ENCODE measurements around the gene SLC5A11.

DNA sequence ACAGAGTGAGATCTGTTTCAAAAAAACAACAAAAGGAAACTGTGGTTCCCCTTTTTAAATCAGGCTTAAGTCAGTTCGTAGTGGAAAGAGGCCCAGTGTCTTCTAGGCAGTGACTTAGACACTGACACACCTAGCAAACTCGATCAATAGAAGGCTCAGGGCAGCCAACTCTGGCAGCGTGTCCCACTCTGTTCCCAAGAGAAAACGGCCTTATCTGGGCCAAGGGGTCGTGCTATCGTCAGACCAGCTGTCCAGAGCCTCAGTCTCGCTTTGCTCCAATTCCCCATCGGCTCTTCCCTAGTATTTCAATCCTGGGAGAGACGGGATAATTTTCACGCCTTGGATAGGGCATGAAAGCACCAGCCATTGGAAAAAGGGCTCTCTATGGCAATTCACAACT lies 72.9 kb downstream of the SLC5A11 start:
- TF ChIP-seq, protein P1, sequence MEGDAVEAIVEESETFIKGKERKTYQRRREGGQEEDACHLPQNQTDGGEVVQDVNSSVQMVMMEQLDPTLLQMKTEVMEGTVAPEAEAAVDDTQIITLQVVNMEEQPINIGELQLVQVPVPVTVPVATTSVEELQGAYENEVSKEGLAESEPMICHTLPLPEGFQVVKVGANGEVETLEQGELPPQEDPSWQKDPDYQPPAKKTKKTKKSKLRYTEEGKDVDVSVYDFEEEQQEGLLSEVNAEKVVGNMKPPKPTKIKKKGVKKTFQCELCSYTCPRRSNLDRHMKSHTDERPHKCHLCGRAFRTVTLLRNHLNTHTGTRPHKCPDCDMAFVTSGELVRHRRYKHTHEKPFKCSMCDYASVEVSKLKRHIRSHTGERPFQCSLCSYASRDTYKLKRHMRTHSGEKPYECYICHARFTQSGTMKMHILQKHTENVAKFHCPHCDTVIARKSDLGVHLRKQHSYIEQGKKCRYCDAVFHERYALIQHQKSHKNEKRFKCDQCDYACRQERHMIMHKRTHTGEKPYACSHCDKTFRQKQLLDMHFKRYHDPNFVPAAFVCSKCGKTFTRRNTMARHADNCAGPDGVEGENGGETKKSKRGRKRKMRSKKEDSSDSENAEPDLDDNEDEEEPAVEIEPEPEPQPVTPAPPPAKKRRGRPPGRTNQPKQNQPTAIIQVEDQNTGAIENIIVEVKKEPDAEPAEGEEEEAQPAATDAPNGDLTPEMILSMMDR (IDR thresholded peaks at IDR 0.05), result no peak
- no peak for TF ChIP-seq EZH2 (IDR thresholded peaks at IDR 0.05; ENCODE audit: borderline replicate concordance, insufficient read depth, low read depth, low read length, poor library complexity, severe bottlenecking)

All from B cell (primary cell).